Upper lobe of left lung (tissue), 6 donors: ENCODE results near the gene MOGAT2. TPM values are rescaled to one million over a fixed set of nuclear protein-coding genes. Genes with fewer than 3 reads are reported as not detected.
A peak's percentile ranks its signal among the peaks of the same experiment; 100 is the strongest.

Experiments used
- ATAC-seq, 2 donors: fragments of 200-7000 bp; cut with Tn5 transposase; one replicate each; pipeline ENCODE4 v1.9.1; 2022; ENCODE audit warnings: mild to moderate bottlenecking in 2 of 2, moderate library complexity in 2 of 2; ENCODE audit not compliant: low FRiP score in 2 of 2
- DNase-seq, 2 donors: peaks; one replicate each; pipeline ENCODE4 v3.0.0-alpha.2; 2019 to 2020
- H3K27ac ChIP-seq, 4 donors: fragments of 200-600 bp; sonication (generic); one replicate each; pipeline ENCODE4 v1.5.1; 2016 to 2019
- H3K27me3 ChIP-seq, 4 donors: fragments of 200-600 bp; sonication (generic); one replicate each; pipeline ENCODE4 v1.5.1; 2017 to 2019
- H3K36me3 ChIP-seq, 4 donors: fragments of 200-600 bp; sonication (generic); one replicate each; pipeline ENCODE4 v1.5.1; 2016 to 2019
- H3K4me1 ChIP-seq, 4 donors: fragments of 200-600 bp; sonication (generic); one replicate each; pipeline ENCODE4 v1.5.1; 2018 to 2019
- H3K4me3 ChIP-seq, 4 donors: fragments of 200-600 bp; sonication (generic); one replicate each; pipeline ENCODE4 v1.5.1; 2017 to 2019; ENCODE audit warnings: mild to moderate bottlenecking in 2 of 4, moderate library complexity in 1 of 4
- H3K9me3 ChIP-seq, 4 donors: fragments of 200-600 bp; sonication (generic); one replicate each; pipeline ENCODE4 v1.5.1; 2018 to 2019
- EP300 ChIP-seq, 4 donors: sonication (generic); formaldehyde crosslinking; IDR thresholded peaks; one replicate each; pipeline ENCODE4 v1.5.1; 2017; ENCODE audit warnings: antibody characterized with exemption in 4 of 4, control low read depth in 2 of 4
- POLR2A ChIP-seq, 4 donors: fragments of 450-650 bp; IDR thresholded peaks; one replicate each; pipeline ENCODE4 v1.5.1; 2016 to 2017; ENCODE audit warnings: antibody characterized with exemption in 4 of 4, mild to moderate bottlenecking in 2 of 4
- POLR2AphosphoS5 ChIP-seq, 2 donors: sonication (generic); formaldehyde crosslinking; IDR thresholded peaks; one replicate each; pipeline ENCODE4 v1.5.1; 2017; ENCODE audit warnings: antibody characterized with exemption in 2 of 2
- WGBS, 2 donors: methylation state at CpG; one replicate each; pipeline ENCODE4 v1.1.5; 2017 to 2018; 5-methylcytosine and 5-hydroxymethylcytosine counted together
- total RNA-seq, 6 donors: library from RNA; depleted of rRNA in 4 of 6; stranded (reverse); fragments of >200 nt in 4 of 6; gene quantifications; one replicate each; pipeline versions ENCODE4 v1.1.0 to v1.2.1, GENCODE V29; 2016 to 2021
- TF ChIP-seq, protein P1 (sequence below), 6 experiments: fragments of 450-650 bp in 4 of 6; fragments of 200-600 bp in 2 of 6; sonication (generic) in 2 of 6; IDR thresholded peaks; one replicate each; pipeline ENCODE4 v1.5.1; 2016 to 2019; ENCODE audit warnings: antibody characterized with exemption in 6 of 6
- donor health status: DM: no; HTN: no; CAD: no; lungs with moderate emphysema.
- donor health status: DM: no; HTN: yes; CAD: no; lungs with severe emphysema.

Gene MOGAT2
- total RNA-seq, 6 donors from 2014 or later: 0.11 to 0.13 TPM; not detected in 4

DNA sequence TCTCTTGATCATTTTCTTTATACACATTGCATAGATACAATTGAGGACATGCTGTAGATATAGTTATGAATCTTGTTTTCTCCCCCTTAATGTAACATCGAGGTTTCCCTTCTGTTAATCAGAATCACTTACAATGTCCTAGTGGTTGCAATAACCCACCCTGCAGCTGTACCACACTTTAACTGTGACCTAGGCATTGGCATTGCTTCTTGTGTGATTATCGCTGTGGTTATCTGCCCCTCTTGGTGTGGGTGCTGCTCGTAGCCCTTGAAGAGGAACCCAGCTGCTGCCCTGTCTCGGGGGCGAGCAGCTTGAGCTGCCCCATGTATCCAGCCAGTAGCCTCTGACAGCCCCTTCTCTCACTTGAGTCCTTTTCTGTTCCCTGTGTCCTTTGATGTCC lies 52.5 kb downstream of the MOGAT2 start:
- H3K4me1 ChIP-seq: peaks cover 16 to 41% (median 30%) of the 10 kb centered on the region in 4 donors

DNA sequence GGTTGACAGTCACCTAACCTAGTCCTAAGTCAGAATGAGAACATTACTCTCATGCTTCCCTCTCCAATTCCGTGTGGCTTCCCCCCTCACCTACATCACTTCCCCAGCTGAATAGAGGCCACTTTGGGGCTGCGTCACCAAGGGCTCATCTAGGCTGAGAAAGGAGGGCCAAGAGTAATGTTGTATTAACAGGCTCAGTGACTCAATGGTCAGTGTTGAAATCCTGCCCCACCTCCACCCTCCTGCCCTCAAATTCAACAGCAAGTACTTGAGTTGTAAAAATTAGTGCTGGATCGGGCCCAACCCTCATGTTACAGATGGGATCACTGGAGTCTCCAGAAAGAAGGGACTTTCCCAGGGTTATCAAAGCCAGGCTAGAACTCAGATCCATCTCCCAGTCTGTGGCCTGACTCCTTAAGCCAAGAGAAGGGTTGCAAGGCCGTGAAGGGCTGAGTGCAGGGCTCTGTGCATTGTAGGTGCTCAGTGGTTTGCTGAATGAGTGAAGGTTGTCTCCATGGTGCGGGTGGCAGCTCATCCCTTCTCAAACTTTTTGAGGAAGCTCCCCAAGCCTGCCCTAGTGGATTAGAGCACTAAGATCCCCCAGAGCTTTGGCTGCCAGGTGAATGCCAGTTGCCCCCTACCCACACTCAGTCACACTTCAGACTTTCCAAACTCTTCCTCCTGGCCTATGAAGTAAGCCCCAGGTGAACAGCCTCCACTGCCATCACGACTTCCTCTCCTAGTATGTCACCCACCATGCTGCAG lies 54.2 kb downstream of the MOGAT2 start:
- DNase-seq: peak in 1 of 2 donors; percentile 91
- Histone ChIP-seq H3K27me3 (peaks cover 0 to 10% (median 0%) of the 10 kb centered on the region in 4 donors), H3K36me3 (no peaks in the 10 kb centered on the region), H3K9me3 (no peaks in the 10 kb centered on the region), H3K4me1 (peaks cover 16 to 41% (median 30%) of the 10 kb centered on the region in 4 donors), H3K27ac (peak overlapping the region; percentile 48 to 81 (median 59)), H3K4me3 (no peak overlapping the region)
- TF ChIP-seq POLR2A (IDR thresholded peaks at IDR 0.05) (peak in 2 of 4 donors; percentile 20 to 31), EP300 (IDR thresholded peaks at IDR 0.05) (peak in 1 of 4 donors; percentile 61), POLR2AphosphoS5 (IDR thresholded peaks at IDR 0.05) (peak; percentile 56 to 68)
- TF ChIP-seq, protein P1, sequence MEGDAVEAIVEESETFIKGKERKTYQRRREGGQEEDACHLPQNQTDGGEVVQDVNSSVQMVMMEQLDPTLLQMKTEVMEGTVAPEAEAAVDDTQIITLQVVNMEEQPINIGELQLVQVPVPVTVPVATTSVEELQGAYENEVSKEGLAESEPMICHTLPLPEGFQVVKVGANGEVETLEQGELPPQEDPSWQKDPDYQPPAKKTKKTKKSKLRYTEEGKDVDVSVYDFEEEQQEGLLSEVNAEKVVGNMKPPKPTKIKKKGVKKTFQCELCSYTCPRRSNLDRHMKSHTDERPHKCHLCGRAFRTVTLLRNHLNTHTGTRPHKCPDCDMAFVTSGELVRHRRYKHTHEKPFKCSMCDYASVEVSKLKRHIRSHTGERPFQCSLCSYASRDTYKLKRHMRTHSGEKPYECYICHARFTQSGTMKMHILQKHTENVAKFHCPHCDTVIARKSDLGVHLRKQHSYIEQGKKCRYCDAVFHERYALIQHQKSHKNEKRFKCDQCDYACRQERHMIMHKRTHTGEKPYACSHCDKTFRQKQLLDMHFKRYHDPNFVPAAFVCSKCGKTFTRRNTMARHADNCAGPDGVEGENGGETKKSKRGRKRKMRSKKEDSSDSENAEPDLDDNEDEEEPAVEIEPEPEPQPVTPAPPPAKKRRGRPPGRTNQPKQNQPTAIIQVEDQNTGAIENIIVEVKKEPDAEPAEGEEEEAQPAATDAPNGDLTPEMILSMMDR (IDR thresholded peaks at IDR 0.05): no peak
- WGBS, 2 donors: 63 to 77% methylated on average over 6 of the region's 6 CpGs
- peak; percentile 49 to 68 for ATAC-seq

More for the DNA sequence above, 52.5 kb downstream of the MOGAT2 start:
- DNase-seq (no peak), ATAC-seq (no peak)
- H3K36me3 ChIP-seq: no peaks in the 10 kb centered on the region
- H3K27ac ChIP-seq: no peak overlapping the region
- peaks cover 0 to 10% (median 0%) of the 10 kb centered on the region in 4 donors for H3K27me3 ChIP-seq
- no peaks in the 10 kb centered on the region for H3K9me3 ChIP-seq
- H3K4me3 ChIP-seq: no peak overlapping the region
- TF ChIP-seq POLR2AphosphoS5 (IDR thresholded peaks at IDR 0.05): no peak
- no peak for TF ChIP-seq POLR2A (IDR thresholded peaks at IDR 0.05)
- no peak for TF ChIP-seq EP300 (IDR thresholded peaks at IDR 0.05)
- TF ChIP-seq, protein P1 (IDR thresholded peaks at IDR 0.05): no peak
- 74 to 79% methylated on average over 5 of the region's 5 CpGs for WGBS, 2 donors

DNA sequence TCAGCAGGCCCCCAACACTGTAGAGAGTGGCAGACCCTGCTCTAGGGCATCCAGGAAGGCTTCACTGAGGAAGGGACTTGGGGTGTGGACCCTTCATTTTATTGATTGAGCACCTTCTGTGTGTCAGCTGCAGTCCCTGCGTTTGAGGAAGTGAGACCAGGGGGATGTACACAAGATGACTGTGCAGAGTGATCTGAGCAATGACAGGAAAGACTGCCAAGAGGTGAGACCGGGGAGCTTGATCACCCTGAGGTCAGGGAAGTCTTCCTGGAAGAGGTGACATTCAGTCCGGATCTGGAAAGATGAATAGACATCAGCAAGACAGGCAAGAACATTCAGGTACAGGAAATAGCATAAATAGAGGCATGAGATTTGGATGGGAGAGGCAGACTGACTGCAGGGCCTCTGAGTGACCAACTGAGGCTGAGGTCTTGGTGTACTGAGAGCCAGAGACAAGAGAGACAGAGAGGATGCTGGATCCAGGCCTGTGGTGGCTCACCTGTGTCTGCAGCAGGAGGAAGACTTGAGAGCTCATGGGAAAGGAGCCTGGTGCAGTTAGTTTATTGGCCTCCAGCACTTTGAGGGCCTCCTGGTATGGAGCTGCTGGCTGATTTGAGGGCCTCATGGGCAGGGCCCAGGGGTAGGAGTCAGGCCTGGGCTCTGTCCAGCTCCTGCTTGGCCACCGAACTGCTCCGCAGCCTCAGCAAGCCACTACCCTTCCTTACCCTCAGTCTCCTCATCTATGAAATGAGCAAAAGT lies 56.1 kb downstream of the MOGAT2 start:
- WGBS, 2 donors: 62 to 73% methylated on average over 5 of the region's 5 CpGs
- Histone ChIP-seq H3K4me1 (peaks cover 7 to 33% (median 19%) of the 10 kb centered on the region in 4 donors), H3K9me3 (no peaks in the 10 kb centered on the region), H3K27ac (peak overlapping the region; percentile 61 to 81 (median 70)), H3K27me3 (peaks cover 0 to 6% (median 0%) of the 10 kb centered on the region in 4 donors), H3K4me3 (no peak overlapping the region), H3K36me3 (no peaks in the 10 kb centered on the region)
- DNase-seq (peak in 1 of 2 donors; percentile 62), ATAC-seq (peak in 1 of 2 donors; percentile 23)
- TF ChIP-seq POLR2AphosphoS5 (IDR thresholded peaks at IDR 0.05): peak; percentile 24 to 33
- no peak for TF ChIP-seq POLR2A (IDR thresholded peaks at IDR 0.05)
- TF ChIP-seq, protein P1 (IDR thresholded peaks at IDR 0.05): no peak
- no peak for TF ChIP-seq EP300 (IDR thresholded peaks at IDR 0.05)

DNA sequence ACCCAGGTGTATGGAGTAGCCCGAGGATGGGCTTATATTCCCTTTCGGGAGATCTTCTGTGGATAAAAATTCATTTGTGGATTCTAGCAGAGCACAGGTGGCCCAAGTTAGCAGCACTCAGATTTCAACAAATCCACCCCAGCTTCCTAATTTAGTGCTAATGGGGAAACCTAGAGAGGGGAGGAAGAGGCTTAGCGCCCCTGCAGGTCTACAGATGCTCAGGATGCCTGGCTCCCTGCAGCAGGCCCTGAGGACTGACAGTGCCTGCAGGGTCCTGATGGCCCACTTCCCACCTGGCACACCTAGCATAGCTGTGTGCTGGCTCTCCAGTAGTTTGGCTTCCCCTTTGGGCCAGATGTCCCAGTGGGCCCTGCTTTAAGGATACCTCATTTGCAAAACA lies 57.4 kb downstream of the MOGAT2 start:
- WGBS, 2 donors: 93 to 98% methylated on average over 3 of the region's 3 CpGs
- Histone ChIP-seq H3K36me3 (no peaks in the 10 kb centered on the region), H3K9me3 (no peaks in the 10 kb centered on the region), H3K4me3 (no peak overlapping the region), H3K4me1 (peaks cover 5 to 23% (median 11%) of the 10 kb centered on the region in 4 donors), H3K27me3 (no peaks in the 10 kb centered on the region), H3K27ac (peak overlapping the region in 1 of 4 donors; percentile 81)
- ATAC-seq (no peak), DNase-seq (no peak)
- TF ChIP-seq, protein P1 (IDR thresholded peaks at IDR 0.05): no peak
